Measurements from ENCODE around the gene HSPA1L.
"Not testable (repeated sequence)": the region's sequence is repeated elsewhere in the genome, so short reads cannot be mapped to it uniquely, and the experiment has no call there.

The HSPA1L gene

GRCh38 chr6:31813465-31813849, 1.6 kb downstream of the HSPA1L start:
- DNase-seq: no peak

GRCh38 chr6:31811645-31812044, 3.4 kb downstream of the HSPA1L start:
- DNase-seq: no peak

- DNase-seq: not testable (repeated sequence)
Observed at GRCh38 chr6:31808599-31808998, 6.5 kb downstream of the HSPA1L start.

- peak; percentile 99 for DNase-seq
Observed at GRCh38 chr6:31806470-31807272, 8.4 kb downstream of the HSPA1L start, which contains the start of gene LSM2. Gene LSM2 (minus strand): TSS chr6:31806966. CDS start chr6:31806757, 209 bp downstream.

- DNase-seq: no peak
Observed at GRCh38 chr6:31805939-31806469, 9.1 kb downstream of the HSPA1L start.

- not testable (repeated sequence) for DNase-seq
Observed at GRCh38 chr6:31801031-31801927, 13.8 kb downstream of the HSPA1L start.

- no peak for DNase-seq
Observed at GRCh38 chr6:31799781-31800180, 15.3 kb downstream of the HSPA1L start.

- no peak for DNase-seq
Observed at GRCh38 chr6:31797588-31797987, 17.5 kb downstream of the HSPA1L start.

- DNase-seq: no peak
Observed at GRCh38 chr6:31796993-31797385, 18.1 kb downstream of the HSPA1L start.

- peak; percentile 94 for DNase-seq
Observed at GRCh38 chr6:31795616-31796298, 19.3 kb downstream of the HSPA1L start, which contains the start of gene VARS1. Gene VARS1 (minus strand): TSS chr6:31795752. CDS start chr6:31795217, 535 bp downstream.

GRCh38 chr6:31794866-31795615, 20.0 kb downstream of the HSPA1L start:
- DNase-seq: no peak

GRCh38 chr6:31794294-31794865, 20.7 kb downstream of the HSPA1L start:
- peak; percentile 53 for DNase-seq

- DNase-seq: not testable (repeated sequence)
Observed at GRCh38 chr6:31793927-31794245, 21.2 kb downstream of the HSPA1L start.

- no peak for DNase-seq
Observed at GRCh38 chr6:31792761-31793171, 22.3 kb downstream of the HSPA1L start.

- DNase-seq: no peak
Observed at GRCh38 chr6:31792090-31792374, 23.1 kb downstream of the HSPA1L start.

- DNase-seq: peak; percentile 92
Observed at GRCh38 chr6:31791324-31792089, 23.6 kb downstream of the HSPA1L start.

GRCh38 chr6:31785475-31785874, 29.6 kb downstream of the HSPA1L start:
- DNase-seq: no peak

GRCh38 chr6:31784098-31784925, 30.8 kb downstream of the HSPA1L start:
- no peak for DNase-seq

GRCh38 chr6:31782126-31782855, 32.8 kb downstream of the HSPA1L start:
- no peak for DNase-seq
